HG03066 (cell line): ENCODE results near the gene GANAB.
"Not testable (repeated sequence)": the region's sequence is repeated elsewhere in the genome, so short reads cannot be mapped to it uniquely, and the experiment has no call there.

Experiments
- ATAC-seq: cut with Tn5 transposase; IDR thresholded peaks from one replicate; pipeline ENCODE4 v1.9.1; 2021; ENCODE audit warnings: low read depth; ENCODE audit not compliant: unreplicated experiment

Gene GANAB

DNA sequence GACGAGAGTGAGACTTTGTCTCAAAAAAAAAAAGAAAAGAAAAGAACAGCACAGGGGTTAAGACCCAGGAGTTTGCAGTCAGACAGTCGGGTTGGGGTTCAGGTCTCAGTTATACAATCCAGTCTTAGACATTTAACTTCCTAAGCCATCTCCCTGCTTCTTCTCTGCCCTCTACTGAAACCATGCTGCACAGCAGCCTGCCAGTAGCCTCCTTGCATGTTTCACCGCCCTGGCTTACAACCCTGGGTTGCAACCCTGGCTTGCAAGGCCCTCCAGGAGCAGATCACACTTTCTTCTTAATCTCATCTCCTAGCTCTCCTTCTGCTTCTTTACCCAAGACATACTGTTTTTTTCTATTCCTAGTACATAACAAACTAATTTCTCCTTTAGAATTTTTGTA, 18.7 kb downstream of the GANAB start:
- ATAC-seq = no peak

DNA sequence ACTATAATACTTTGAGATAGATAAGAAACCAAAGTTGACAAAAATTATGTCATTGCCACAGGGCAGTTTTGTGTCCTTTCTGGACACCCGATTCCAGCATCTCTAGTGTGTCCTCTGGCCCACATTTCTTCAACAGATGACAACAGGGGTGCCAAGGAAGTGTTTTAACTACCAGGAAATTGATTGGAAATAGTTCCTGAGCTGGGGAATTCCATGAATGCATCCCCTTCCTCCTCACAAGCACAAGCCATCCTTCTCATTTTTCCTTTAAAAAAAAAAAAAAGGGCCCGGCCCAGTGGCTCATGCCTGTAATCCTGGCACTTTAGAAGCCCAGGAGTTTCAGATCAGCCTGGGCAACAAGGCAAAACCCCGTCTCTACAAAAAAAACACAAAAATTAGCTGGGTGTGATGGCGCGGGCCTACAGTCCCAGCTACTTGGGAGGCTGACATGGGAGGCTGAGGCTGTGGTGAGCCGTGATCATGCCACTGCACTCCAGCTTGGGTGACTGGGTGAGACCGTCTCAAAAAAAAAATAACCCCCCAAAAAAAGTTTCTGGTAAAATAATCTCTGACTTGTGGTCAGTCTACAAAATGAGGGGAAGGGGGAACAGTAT, 23.8 kb downstream of the GANAB start:
- no peak for ATAC-seq

DNA sequence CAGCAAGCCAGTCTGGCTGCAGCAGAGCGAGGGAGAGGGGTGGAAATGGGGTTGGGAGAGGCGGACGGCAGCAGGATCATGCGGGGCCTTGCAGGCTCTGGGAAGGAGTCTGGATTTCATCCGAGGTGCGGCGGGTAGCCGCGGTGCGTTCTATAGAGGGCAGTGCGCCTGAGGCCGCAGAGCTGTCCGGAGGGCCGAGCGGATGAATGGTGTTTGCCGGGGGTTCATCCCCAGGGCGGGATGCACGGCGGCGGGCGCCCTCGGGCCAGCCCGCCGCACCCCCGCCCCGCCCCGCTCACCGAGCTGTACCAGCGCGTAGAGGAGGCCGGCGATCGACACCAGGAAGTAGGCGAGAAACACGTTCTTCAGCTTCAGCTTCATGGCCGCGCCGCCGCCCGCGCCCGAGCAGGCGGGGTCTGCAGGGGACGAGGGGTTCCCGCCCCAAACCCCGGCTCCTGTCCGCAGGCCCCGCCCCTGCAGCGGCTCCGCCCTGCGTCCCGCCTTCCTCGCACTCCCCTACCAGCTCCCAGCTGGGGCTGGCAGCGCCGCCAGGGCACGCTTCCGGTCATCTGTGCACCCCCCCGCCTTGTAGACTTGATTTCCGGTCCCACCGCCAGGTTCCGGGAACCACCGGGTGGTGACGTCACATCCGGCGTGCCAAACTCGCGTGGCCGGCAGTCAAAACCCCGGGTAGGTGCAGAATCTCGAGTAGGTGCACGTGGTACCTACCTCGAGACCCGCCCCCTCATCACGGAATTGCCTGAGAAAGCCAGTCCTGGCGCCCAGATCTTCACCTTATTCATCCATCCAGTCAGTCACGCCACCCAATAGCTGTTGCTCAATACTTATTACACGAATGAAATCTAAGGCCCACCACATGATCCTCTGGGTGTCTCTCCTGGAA, 24.6 kb downstream of the GANAB start, which contains the start of gene B3GAT3:
Gene B3GAT3, minus strand, starts transcription at position 420 of the 904 bp plus-strand sequence. Its CDS starts 39 bp downstream, at position 381.
- ATAC-seq = peak; percentile 95

DNA sequence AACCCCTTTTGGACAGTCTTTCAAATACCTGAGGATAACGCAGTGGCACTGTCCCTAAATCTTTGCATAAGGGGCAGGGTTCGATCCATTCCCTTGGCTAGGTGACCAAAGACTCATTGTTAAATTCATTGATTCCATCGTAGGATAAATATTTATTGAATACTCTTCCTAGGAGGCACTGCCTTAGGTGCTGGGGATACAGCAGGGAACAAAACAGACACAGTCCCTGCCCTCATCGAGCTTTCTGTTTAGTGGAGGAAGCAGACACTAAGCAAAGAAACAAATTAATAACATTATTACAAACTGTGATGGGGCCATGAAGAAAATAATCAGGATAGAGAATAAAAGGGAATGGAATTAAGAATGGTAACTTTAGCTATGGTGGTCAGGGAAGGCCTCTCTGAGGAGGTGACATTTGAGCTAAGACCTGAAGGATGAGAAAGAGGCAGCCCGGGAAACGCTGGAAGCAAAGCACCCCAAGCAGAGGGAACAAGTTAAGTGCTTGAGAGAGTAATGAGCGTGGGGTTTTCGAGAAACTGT, 25.3 kb downstream of the GANAB start:
- ATAC-seq = no peak

DNA sequence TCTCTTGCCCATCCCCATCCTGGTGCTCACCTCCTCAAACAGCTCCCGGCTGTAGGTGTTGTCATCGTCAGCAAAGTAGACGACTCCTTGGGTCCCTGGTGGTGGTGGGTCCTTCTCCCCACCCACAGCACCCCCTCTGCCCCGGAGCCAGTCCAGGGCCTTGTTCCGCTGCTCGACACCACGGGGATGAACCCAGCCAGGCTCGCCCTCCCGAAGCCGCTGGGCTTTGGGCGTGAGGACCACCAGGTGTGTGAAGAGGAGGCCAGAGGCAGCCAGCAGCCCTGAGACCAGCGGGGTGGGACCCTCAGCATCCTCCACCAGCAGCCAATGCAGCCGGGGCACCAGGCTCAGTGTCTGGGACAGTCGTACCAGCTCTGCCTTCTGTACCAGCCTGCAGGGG, 29.5 kb downstream of the GANAB start:
- ATAC-seq = not testable (repeated sequence)

DNA sequence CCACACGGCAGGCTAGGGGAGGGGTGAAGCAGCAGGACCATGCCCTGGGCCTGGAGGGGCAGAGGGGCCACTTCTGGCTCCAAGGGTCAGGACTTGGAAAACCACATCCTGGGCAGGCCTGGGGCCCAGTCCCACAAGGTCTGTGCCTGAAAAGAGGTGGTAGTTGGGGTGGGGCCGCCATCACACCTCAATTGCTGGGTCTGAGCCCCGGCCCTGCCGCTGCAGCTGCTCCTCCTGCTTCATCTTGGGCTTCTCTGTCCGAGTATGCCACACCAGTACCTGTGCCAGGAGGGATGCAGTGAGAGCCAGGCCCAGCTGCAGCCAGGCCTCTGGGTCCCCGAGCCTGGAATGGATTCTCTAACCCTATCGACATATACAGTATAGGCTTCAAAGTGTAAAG, 30.9 kb downstream of the GANAB start:
- no peak for ATAC-seq

DNA sequence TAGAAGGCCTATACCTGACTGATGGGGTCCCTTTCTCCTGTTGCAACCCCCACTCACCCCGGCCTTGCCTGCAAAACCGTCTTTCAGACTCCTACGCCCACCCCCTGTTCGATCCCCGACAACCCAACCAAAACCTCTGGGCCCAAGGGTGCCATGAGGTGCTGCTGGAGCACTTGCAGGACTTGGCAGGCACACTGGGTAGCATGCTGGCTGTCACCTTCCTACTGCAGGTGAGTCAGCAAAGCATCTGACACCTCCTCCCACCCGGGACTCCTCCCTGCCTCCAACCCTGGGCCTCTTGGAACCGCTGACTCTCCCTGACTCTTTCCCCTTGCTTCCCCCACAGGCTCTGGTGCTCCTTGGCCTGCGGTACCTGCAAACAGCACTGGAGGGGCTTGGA, 32.1 kb downstream of the GANAB start:
- no peak for ATAC-seq

DNA sequence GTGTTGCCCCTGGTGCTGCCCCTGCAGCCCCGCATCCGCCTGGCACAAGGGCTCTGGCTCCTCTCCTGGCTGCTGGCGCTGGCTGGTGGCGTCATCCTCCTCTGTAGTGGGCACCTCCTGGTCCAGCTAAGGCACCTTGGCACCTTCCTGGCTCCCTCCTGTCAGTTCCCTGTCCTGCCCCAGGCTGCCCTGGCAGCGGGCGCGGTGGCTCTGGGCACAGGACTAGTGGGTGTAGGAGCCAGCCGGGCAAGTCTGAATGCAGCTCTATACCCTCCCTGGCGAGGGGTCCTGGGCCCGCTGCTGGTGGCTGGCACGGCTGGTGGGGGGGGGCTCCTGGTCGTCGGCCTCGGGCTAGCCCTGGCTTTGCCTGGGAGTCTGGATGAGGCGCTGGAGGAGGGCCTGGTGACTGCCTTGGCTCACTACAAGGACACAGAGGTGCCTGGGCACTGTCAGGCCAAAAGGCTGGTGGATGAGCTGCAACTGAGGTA, 33.1 kb downstream of the GANAB start:
- ATAC-seq = no peak

DNA sequence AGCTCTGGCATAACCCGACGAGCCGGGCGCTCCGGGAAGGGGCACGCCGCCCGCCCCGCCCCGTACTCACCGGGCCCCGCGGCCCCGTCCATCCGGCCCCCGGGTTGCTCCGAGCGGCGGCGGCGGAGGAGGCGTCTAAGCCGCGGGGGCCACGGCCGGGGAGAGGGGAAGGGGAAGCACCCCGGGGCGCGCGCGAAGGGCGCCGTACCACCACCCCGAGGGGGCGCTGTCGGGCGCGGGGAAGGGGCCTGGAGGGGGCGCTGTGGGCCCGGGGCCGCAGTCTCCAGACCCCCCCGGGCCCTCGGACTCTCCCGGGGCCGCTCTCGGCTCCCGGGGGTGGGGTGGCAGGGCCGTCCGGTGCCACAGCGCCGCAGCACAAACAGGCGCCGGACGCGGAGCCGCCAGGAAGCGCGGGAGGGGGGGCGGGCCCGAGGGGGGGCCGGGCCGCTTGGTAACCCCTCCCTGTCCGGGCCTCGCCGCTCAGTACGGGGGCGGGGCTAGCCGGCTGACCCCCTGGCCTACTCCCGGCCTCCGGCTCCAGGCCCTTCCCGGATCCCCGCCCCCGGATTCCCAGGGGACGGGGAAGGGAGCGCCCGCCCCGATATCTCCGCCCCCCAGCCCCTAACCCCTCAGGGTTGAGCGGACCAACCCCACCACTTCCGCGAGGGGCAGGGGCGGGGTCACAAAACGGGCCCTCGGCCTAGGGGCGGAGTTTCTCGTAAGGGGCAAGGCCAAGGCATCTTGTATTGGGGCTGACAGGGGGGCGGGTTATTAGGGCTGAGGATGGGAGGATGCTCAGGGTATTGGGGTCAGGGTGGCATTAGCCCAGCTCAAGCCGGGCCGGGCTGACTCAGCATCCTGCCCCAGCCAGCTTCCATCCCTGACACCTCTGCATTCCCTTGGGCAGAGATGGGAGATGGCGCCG, 33.8 kb downstream of the GANAB start, which contains the start of the genes EML3 and ROM1:
Gene EML3, minus strand, starts transcription at position 410 of the 925 bp plus-strand sequence. Its CDS starts 318 bp downstream, at position 92.
Gene ROM1, plus strand, starts transcription at position 892 of the 925 bp plus-strand sequence. Its CDS starts 25 bp downstream, at position 917.
- peak; percentile 68 for ATAC-seq

DNA sequence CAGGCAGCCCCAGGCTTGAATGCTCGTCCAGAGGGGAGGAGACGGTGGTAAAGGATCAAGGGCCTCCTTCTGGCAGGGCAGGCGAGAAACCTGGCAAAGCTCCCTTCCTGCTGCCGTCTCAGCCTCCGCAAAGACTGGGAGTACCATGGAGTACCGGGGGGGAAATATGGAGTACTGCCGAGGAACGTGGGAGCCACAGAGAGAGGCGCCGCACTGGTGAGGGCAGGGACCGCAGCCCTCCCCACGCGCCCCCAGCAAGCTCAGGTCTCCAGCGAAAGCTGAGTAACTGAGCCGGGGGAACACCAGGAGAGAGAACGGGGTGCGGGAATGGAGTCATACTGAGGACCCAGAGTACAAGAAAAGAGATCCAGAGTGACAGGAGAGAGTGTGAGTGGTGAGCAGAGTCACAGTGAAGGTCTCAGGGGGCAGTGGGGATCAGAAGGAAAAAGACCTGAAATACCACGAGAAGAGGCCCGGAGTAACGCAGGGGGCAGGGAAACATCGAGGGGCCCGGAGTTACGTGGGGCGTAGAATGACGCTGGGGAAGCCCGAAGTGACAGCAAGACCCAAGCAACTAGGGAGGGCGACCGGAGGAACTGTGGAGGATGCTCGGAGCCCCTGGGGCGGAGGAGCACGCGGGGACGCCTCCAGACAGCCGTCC, 34.6 kb downstream of the GANAB start:
- peak; percentile 11 for ATAC-seq

DNA sequence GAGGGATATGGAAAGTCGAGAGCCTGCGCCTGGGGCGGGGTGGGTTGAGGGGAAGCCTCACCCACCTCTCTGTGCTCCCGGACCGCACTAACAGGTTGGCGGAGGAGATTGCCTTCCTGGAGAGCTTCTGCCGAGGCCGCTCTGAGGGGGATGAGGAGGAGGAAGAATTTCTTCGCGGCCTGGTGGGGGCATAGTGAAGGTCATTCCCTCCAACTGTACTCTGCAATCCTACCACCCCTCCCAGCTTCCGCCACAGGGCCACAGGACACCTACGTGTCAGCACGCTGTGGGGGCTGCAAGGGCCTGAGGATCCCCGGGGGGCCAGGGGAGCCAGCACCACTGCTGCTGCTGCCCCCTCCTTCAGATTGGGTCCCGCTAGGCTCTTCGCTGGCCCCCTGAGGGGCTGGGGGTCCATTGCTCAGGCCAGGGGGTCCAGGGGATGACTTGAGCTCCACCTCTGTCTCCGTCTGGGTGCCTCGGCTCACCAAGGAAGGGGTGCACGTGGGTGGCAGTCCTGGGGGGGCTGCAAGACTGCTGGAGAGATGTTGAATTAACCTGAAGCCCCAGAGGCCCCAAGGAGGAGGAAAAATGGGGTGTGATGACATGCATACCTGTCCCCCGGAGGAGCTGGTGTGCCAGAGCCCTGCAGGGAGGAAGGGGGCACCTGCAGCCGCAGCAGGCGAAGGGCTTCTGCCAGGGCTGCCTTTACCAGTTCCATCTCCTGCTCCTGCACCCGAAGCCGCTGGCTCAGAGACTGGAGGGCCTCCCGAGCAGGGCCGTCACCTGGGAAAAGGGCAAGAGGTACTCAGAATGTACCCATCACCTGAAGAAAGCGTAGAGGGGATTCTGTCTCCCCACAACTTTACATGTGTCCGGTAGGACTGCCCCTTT, 35.4 kb downstream of the GANAB start:
- no peak for ATAC-seq

DNA sequence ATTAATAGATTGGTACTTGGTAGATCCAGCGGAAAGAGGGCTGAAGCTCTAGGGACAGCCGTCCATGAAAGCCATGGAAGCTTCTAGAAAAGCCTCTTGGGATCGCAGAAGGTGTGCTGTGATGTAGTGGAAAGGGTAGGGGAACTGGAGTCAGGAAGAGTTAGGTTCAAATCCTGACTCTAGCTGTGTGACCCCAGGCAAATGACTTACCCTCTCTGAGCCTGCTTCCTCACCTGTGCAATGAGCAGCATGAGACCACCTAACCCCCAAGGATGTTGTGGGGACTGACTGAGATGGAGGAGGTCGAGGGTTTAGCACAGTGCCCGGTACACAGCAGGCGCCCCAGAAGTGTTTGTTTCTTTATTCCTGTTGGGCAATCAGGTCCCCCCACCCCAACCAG, 36.0 kb downstream of the GANAB start:
- no peak for ATAC-seq

DNA sequence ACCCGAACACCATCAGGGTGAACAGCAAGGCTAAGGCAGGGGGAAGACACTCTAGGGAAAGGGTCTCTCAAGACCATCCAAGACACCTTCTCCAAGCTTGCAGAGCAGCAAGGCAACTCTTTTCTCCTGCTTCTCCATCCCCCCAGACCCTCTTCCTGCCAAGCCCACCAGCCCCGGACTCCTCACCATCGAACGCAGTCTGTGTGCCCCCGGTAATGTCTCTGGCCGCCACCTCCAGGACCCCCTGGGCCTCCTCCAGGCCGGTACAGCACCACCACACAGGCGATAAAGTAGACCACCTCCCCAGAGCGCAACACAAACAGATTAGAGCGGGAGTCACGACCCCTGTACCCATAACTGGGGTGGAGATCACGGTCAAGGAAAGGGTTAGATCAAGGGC, 37.6 kb downstream of the GANAB start:
- ATAC-seq = no peak

DNA sequence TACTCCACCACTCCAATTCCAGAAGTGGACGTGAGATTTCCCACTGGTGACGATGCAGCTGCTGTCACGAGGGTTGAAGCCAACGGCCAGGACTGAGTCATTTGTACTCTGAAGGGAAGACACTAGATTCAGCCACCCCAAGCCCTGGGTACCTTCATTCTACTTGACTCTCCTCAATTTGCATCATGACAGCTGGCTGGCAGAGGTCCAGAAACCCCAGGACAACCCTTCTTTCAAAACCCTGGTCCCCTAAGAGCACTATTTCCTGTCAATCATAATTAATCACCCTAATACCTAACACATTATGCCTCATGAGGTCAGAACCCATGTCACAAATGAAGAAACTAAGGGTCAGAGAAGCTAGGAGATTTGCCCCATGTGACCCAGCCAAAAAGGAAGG, 38.7 kb downstream of the GANAB start:
- no peak for ATAC-seq

DNA sequence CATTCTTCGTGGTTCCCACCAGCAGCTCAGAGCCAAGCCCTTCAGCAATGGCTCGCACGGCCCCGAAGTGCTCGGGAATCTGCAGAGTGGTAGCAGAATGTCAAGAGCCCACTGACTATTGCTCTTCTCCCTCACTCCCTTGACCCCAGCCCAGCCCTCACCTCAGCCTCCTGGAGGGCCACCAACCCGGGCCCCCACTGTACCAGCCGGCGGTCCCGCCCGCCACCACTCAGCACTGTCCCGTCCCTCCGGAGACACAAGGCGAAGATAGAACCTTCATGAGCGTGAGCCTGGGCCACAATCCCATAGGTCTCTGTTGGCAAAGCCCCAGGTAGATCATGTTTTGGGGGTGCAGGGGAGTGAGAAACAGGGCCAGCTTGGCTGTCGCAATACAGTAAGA, 40.5 kb downstream of the GANAB start:
- ATAC-seq = no peak

DNA sequence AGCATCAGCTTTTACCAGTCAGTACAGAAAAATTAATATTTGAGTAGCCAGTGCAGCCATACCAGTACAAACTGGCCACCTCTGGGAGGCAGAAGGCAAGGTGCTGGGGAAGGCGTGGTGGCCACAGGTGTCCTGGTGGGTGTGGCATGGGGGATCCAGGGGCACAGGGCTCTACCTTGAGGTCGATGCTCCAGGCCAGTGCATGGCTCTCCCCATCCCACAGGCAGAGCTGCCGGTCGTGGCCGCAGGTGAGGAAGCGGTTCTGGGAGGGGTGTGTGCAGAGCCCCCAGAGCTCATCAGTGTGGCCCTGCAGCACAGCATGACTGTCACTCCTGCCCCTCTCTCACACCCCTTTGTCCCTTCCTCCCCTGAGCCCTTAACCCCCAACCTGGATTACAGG, 40.9 kb downstream of the GANAB start:
- ATAC-seq = no peak

DNA sequence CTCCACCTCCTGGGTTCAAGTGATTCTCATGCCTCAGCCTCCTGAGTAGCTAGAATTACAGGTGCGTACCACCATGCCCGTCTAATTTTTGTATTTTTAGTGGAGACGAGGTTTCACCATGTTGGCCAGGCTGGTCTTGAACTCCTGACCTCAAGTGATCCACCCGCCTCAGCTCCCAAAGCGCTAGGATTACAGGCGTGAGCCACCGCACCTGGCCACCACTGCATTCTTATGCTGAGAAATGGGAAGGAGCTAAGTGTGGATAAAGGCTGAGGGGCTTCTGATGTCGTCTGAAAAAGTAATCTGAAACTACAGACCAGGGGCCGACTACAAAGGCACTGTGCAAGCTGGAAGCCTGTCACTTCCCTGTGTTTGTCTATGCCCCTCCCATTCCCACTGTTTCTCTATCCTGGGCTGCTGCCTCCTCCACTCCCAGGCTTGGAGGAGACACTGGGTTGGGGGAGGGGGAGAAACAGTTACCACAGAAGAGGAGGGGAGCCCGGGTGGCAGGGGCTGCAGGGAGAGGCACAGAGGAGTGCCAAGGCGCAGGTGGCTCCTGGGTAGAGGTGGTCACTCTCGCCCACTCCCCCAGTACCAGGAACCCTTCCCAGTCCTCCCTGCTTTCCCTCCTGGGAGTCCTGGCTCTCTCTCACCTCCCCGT, 41.8 kb downstream of the GANAB start:
- no peak for ATAC-seq

DNA sequence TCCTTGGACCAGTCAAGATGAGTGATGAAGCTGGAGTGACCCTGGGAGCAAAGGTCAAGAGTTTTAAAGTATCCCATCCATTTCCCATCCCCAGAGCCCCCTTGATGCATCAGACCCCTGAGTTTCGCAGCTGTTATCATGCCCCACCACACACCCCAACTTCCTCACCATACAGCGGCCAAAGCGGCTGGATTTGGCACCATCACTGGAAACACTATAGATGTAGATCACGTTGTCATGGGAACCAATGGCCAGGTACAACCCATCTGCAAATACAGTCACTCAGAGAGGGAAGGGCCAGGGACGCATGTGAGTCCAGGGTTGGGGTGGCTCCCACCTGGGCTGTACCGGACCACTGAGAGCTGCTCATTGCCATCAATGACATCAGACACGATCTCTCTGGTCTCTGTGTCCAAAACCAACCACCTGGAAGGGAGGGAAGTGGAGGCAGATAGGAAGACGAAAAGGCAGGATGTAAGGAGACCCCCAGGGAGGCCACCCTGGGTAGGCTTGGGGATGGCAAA, 42.6 kb downstream of the GANAB start:
- ATAC-seq = no peak
